Stomach smooth muscle (tissue), 2 donors: ENCODE measurements around the gene ARRB1.
"Not testable (repeated sequence)": the region's sequence is repeated elsewhere in the genome, so short reads cannot be mapped to it uniquely, and the experiment has no call there.

Experiments used
- H3K27ac ChIP-seq: one replicate; pipeline ENCODE4 v1.7.0; 2013; ENCODE audit warnings: mild to moderate bottlenecking, low read length, inconsistent platforms
- H3K27me3 ChIP-seq, 2 donors: one replicate each; pipeline ENCODE4 v1.7.0; 2013; ENCODE audit warnings: low read length in 2 of 2; ENCODE audit not compliant: insufficient read depth in 2 of 2, control insufficient read depth in 1 of 2
- H3K36me3 ChIP-seq, 2 donors: one replicate each; pipeline ENCODE4 v1.7.0; 2013; ENCODE audit warnings: low read length in 2 of 2; ENCODE audit not compliant: control insufficient read depth in 2 of 2, insufficient read depth in 2 of 2
- H3K4me1 ChIP-seq: one replicate; pipeline ENCODE4 v1.7.0; 2013; ENCODE audit warnings: low read length; ENCODE audit not compliant: control insufficient read depth, insufficient read depth
- H3K4me3 ChIP-seq, 2 donors: one replicate each; pipeline ENCODE4 v1.7.0; 2013; ENCODE audit warnings: low read length in 2 of 2
- H3K9ac ChIP-seq, 2 donors: one replicate each; pipeline ENCODE4 v1.7.0; 2013; ENCODE audit warnings: low read length in 2 of 2, mild to moderate bottlenecking in 1 of 2
- H3K9me3 ChIP-seq, 2 donors: one replicate each; pipeline ENCODE4 v1.7.0; 2013; ENCODE audit warnings: low read length in 2 of 2; ENCODE audit not compliant: control insufficient read depth in 2 of 2
- donor health status: healthy.
- donor health status: Pancreatic carcinoma.

ARRB1 gene

DNA sequence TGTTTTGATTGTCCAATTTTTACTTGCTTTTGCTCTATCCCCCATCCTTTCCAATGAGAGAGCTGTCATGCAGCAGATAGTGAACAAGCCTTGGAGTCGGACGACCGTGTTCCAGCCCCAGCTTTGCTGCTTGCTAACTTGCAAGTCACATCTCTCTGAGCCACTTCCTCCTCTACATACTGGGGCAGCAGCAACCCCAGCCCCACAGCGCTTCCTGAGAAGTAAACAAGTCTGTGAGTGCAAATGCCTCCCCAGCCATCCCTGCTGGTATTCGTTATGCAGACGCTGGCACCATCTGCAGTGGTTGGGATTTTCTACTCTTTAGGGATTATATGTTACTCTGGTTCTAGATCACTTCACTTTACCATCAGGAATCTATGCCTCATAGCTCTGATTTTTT is 75.9 kb downstream of the ARRB1 start:
- Histone ChIP-seq H3K9ac (peak overlapping the region in 1 of 2 donors; percentile 29), H3K4me3 (no peak overlapping the region), H3K27ac (no peak overlapping the region), H3K4me1 (peaks cover 11% of the 10 kb centered on the region), H3K9me3 (no peaks in the 10 kb centered on the region), H3K36me3 (peaks cover 62 to 69% of the 10 kb centered on the region in 2 donors), H3K27me3 (no peaks in the 10 kb centered on the region)

DNA sequence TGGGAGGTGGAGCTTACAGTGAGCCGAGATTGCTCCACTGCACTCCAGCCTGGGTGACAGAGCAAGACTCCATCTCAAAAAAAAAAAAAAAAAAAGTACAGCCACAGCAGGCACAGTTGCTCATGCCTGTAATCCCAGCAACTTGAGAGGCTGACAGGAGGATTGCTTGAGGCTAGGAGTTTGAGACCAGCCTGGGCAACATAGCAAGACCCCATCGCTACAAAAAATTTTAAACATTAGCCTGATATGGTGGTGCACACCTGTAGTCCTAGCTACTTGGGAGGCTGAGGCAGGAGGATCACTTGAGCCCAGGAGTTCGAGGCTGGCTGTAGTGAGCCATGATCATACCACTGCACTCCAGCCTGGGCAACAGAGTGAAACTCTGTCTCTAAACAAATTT is 76.7 kb downstream of the ARRB1 start:
- not testable (repeated sequence) for H3K4me1 ChIP-seq, H3K27ac ChIP-seq, H3K9me3 ChIP-seq, H3K9ac ChIP-seq, H3K27me3 ChIP-seq, H3K4me3 ChIP-seq
- peaks cover 63 to 71% of the 10 kb centered on the region in 2 donors for H3K36me3 ChIP-seq

DNA sequence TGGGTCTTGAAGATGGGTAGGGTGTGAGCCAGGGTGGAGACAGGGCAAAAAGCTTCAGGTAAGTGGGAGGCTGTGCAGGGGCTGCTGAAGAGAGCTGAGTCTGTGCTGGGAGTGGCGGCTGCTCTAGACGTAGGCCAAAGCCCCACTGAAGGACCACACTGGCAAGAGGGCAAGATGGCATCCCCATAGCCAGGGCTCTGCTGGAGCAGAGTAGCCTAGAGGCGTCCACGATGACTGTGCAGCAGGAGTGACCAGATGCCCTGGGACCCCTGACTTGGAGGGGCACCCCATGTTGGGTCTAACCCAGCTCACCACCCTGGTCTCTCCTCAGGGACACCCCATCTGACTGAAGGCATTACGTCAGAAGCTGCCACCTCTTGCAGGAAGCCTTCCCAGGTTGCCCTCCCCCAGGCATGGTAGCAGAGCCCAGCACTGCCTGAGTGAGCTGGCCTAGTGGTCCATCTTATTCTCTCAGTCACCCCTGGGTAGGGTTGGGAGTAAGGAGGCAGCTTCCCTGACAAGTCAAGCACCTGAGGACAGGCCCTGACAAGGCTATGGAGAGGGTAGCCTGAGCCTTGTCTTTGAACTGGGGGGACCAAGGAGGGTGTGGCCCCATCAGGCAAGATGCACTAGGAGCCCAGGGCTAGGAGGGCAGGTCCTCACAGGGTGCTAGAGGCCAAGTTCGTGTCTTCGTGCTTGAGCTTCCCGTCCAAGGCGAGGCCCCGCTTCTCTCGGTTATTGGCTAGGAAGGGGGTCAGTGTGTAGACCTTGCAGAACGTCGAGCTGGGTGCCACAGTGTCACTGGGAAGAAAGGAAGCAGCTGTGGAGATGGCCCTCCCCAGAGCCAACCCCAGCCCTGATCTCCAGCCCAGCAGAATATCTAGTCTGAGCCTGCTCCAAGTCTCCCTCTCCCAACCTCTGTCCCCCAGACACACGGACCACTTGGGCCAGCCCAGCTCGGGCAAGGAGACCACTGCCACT is 77.8 kb downstream of the ARRB1 start:
- H3K27ac ChIP-seq = no peak overlapping the region
- H3K9me3 ChIP-seq = no peaks in the 10 kb centered on the region
- H3K27me3 ChIP-seq = no peaks in the 10 kb centered on the region
- H3K9ac ChIP-seq = no peak overlapping the region
- peaks cover 69 to 70% of the 10 kb centered on the region in 2 donors for H3K36me3 ChIP-seq
- H3K4me1 ChIP-seq = peaks cover 3% of the 10 kb centered on the region
- no peak overlapping the region for H3K4me3 ChIP-seq

DNA sequence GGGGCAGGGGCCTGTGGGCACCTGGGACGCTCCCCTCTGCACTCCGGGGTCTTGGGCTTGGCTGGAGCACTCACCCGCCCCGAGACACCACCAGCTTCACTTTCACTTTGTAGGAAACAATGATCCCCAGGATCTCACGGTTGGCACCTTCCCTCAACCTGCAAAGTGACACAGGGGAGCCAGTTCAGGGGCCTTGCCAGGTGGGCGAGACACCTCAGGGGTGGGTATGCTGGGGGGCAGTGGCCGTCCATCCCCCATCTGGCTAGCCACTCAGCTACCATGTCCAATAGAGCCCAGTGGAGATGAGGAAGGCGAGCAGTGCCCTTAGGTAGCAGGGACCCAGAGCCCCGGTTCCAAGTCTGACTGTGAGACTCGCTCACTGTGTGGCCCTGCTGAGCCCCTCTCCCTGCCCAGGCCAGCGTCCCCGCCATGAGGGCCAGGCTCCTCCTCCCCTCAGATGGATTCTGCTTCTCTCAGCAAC is 78.6 kb downstream of the ARRB1 start:
- no peak overlapping the region for H3K9ac ChIP-seq

DNA sequence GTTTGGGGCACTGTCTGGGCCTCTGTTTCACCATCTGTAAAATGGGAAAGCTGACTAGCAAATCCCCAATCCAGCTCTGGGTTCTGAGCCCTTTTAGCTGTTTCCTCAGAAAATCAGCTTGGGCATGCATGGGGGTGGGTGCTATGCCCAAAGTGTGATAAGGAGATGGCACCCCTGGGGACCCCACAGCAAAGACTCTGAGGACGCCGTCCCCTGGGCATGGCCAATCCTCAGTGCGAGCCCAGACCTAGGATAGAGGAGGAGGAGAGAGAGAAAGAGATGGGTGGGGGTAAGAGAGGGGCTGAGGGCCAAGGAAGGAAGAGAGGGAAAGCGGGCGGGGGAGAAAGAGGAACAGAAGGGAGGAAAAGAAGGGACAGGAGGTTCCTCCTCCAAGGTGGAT is 79.1 kb downstream of the ARRB1 start:
- no peaks in the 10 kb centered on the region for H3K27me3 ChIP-seq
- H3K4me1 ChIP-seq = peaks cover 3% of the 10 kb centered on the region
- H3K4me3 ChIP-seq = no peak overlapping the region
- H3K9me3 ChIP-seq = no peaks in the 10 kb centered on the region
- H3K9ac ChIP-seq = no peak overlapping the region
- H3K36me3 ChIP-seq = peaks cover 58 to 59% of the 10 kb centered on the region in 2 donors
- H3K27ac ChIP-seq = no peak overlapping the region

More for the DNA sequence above, 78.6 kb downstream of the ARRB1 start:
- Histone ChIP-seq H3K36me3 (peaks cover 63% of the 10 kb centered on the region in 2 donors), H3K9me3 (no peaks in the 10 kb centered on the region), H3K4me3 (no peak overlapping the region), H3K27ac (no peak overlapping the region), H3K27me3 (no peaks in the 10 kb centered on the region), H3K4me1 (peaks cover 3% of the 10 kb centered on the region)

DNA sequence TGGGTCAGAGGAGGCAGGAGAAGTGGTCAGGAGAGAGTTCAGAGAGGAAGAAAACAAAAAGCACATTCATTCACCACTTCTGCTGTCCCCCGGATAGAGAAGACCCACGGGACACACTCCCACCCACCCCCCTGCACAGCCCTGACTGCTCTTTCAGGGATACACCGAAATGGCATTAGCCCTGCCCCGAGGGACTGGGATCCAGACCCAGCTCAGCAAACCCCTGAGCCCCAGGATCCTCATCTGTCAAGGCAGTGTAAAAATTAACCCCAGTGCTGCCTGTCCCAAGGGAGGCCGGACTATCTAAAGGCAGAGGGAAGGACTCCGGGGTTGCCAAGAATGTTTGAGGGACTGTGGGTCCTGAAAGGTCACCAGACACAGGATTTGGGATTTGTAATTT is 79.7 kb downstream of the ARRB1 start:
- Histone ChIP-seq H3K4me1 (peaks cover 3% of the 10 kb centered on the region), H3K36me3 (peaks cover 52 to 54% of the 10 kb centered on the region in 2 donors), H3K27me3 (no peaks in the 10 kb centered on the region), H3K9ac (no peak overlapping the region), H3K27ac (no peak overlapping the region), H3K9me3 (no peaks in the 10 kb centered on the region), H3K4me3 (no peak overlapping the region)

DNA sequence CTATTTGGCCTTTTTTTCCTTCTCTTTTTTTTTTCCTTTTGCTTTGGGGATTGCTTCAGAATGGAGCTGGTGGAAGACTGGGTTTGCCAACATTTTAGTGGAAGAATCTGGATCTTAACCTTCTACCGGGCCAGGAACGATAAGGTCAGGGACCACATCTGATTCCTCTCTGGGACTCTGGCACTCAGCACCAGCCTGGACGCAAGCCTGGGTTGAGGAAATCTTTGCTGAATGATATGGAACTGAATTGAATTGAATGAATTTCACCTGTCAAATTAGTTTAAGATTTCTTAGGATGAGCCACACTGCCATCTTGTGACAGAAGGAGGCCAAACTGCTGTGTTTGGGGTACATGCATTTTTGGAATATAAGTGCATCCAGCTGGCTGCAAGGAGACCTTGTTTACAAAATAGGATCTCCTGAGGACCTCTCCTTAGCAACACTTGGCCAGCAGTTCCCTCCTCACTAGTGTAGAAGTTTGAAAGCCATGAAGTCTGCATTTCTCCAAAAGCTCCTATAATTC is 80.5 kb downstream of the ARRB1 start:
- Histone ChIP-seq H3K36me3 (peaks cover 45 to 50% of the 10 kb centered on the region in 2 donors), H3K9me3 (no peaks in the 10 kb centered on the region)

DNA sequence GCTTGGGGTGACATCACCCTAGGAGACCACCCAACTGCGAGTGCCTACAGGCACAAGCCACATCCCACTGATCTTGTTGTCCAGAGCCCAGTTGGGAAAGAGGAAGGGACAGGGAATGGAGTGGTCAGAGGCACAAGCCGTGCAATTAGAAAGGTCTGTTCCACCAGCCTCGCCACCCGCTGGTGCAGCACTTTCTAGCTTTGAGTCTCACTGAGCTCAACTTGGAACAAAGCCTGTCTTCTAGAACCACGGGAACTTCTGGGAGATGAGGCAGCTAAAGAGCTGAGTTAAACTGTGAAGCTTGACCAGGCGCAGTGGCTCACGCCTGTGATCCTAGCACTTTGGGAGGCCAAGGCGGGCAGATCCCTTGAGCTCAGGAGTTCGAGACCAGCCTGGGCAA is 81.6 kb downstream of the ARRB1 start:
- Histone ChIP-seq H3K9me3 (no peaks in the 10 kb centered on the region), H3K9ac (no peak overlapping the region), H3K27ac (no peak overlapping the region), H3K4me3 (no peak overlapping the region), H3K36me3 (peaks cover 45 to 49% of the 10 kb centered on the region in 2 donors), H3K27me3 (no peaks in the 10 kb centered on the region), H3K4me1 (peaks cover 4% of the 10 kb centered on the region)

More for the DNA sequence above, 80.5 kb downstream of the ARRB1 start:
- Histone ChIP-seq H3K27me3 (no peaks in the 10 kb centered on the region), H3K4me3 (no peak overlapping the region), H3K4me1 (peaks cover 3% of the 10 kb centered on the region), H3K27ac (no peak overlapping the region), H3K9ac (no peak overlapping the region)

DNA sequence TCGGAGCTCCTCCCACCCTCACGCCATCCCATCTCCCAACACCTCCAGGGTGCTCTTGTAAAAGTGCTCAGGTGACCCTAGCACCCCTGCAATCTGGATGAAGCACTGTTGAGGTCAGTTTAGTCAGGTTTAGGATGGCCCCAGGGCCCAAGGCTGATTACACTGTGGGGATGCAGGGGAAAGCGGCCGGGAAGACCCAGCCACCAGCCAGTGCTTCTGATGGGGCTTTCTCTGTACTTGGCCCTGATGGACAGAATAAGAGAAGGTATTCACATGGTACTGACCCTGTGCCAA is 82.1 kb downstream of the ARRB1 start:
- Histone ChIP-seq H3K27me3 (no peaks in the 10 kb centered on the region), H3K9ac (no peak overlapping the region), H3K36me3 (peaks cover 45 to 48% of the 10 kb centered on the region in 2 donors), H3K27ac (no peak overlapping the region), H3K4me1 (peaks cover 4% of the 10 kb centered on the region), H3K4me3 (no peak overlapping the region), H3K9me3 (no peaks in the 10 kb centered on the region)

DNA sequence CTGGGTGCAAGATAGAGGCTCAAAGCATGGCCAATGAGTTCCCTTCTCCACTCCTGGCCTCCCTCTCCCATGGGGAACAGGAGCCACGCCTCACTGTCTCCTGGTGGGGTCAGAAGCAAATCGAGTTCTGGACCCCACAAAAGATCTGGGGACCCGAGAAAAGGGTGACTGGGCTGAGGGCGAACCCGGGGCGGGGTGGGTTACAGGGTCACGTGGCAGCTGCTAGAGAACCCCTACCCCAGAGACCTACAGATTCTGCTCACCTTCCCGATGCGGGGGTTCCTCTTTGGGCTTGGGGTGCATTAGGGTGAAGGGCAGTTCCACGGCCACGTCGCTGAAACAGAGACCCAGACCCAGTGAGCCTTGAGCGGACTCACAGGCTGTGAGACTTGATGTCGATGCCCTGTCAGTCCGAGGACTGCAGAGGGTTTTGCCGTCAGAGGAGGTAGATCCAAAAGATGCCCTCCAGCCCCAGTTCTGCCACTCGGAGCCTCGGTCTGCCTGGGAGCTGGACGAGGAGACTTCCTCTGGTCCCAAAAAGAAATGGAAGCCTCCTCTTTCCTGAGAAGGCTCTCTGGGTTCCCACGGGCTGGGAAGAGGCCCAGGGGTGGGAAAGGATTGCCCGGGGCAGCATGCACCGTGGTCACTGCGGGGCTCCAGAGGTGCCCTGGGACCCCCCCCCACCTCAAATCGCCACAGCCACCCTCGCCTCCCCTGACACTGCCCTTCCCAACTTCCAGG is 82.7 kb downstream of the ARRB1 start:
- peaks cover 40 to 43% of the 10 kb centered on the region in 2 donors for H3K36me3 ChIP-seq
- no peak overlapping the region for H3K27ac ChIP-seq
- no peaks in the 10 kb centered on the region for H3K27me3 ChIP-seq
- no peaks in the 10 kb centered on the region for H3K9me3 ChIP-seq
- H3K4me3 ChIP-seq = no peak overlapping the region
- H3K9ac ChIP-seq = no peak overlapping the region
- peaks cover 4% of the 10 kb centered on the region for H3K4me1 ChIP-seq
